H1 (cell line): ENCODE results near the gene ADGRL3. TPM values are rescaled to one million over a fixed set of nuclear protein-coding genes. Genes with fewer than 3 reads are reported as not detected.

Experiments used
- CTCF ChIA-PET: fragments of 300-600 bp; sonication (Branson Sonifier 250); formaldehyde crosslinking; loops from one replicate; lab custom pipeline; 2021; ENCODE audit not compliant: partially characterized antibody; lab: Charles Lee
- POLR2A ChIA-PET: fragments of 300-600 bp; sonication (Branson Sonifier 250); formaldehyde crosslinking; loops from one replicate; lab custom pipeline; 2021; ENCODE audit warnings: inconsistent platforms; ENCODE audit not compliant: partially characterized antibody; lab: Charles Lee
- DNase-seq, 2 experiments: peaks; one replicate each; pipeline versions ENCODE4 v3.0.0 to v3.0.0-alpha.2; 2010 to 2022; ENCODE audit warnings: low spot score in 2 of 2, low read depth in 1 of 2, mixed read lengths in 1 of 2
- FAIRE-seq: peaks from 2 replicates; lab custom pipeline; 2011; peaks lifted over from hg19 to GRCh38; lab: Jason Lieb, UNC
- H2AFZ ChIP-seq: 2 replicates; pipeline ENCODE4 v1.8.1; 2012; ENCODE audit warnings: low read length, inconsistent platforms
- H2AK5ac ChIP-seq: 2 replicates; pipeline ENCODE4 v1.6.1; 2013; ENCODE audit warnings: low read depth, low read length
- H2BK120ac ChIP-seq: replicated peaks from 2 replicates; pipeline ENCODE3; 2013; ENCODE audit warnings: low read depth, low read length, inconsistent platforms
- H2BK12ac ChIP-seq: 2 replicates; pipeline ENCODE4 v1.6.1; 2013; ENCODE audit warnings: low read depth, low read length
- H2BK15ac ChIP-seq: 2 replicates; pipeline ENCODE4 v1.6.1; 2013; ENCODE audit warnings: low read length
- H2BK20ac ChIP-seq: 2 replicates; pipeline ENCODE4 v1.6.1; 2013; ENCODE audit warnings: low read length
- H2BK5ac ChIP-seq: 2 replicates; pipeline ENCODE4 v1.6.1; 2013; ENCODE audit warnings: low read depth, low read length
- H3K14ac ChIP-seq: 2 replicates; pipeline ENCODE4 v1.6.1; 2013; ENCODE audit warnings: inconsistent platforms; ENCODE audit not compliant: insufficient read length
- H3K18ac ChIP-seq: 2 replicates; pipeline ENCODE4 v1.6.1; 2013; ENCODE audit warnings: low read length; ENCODE audit errors: extremely low read depth
- H3K23ac ChIP-seq: 2 replicates; pipeline ENCODE4 v1.6.1; 2013; ENCODE audit warnings: inconsistent platforms; ENCODE audit not compliant: insufficient read length
- H3K23me2 ChIP-seq: 2 replicates; pipeline ENCODE4 v1.6.1; 2013; ENCODE audit warnings: low read depth, low read length
- H3K27ac ChIP-seq: 2 replicates; pipeline ENCODE4 v1.6.1; 2011; ENCODE audit warnings: low read depth, low read length, inconsistent platforms
- H3K27me3 ChIP-seq, 4 experiments: replicated peaks in 1 of 4; 1 replicate in 1 of 4; 2 replicates in 3 of 4; pipeline versions ENCODE4 v1.6.1 to v1.8.1; 2011 to 2013; ENCODE audit warnings: low read length in 3 of 4, mild to moderate bottlenecking in 3 of 4, inconsistent platforms in 2 of 4, mixed read lengths in 2 of 4, moderate library complexity in 1 of 4; ENCODE audit not compliant: control insufficient read depth in 3 of 4, insufficient read depth in 3 of 4; ENCODE audit errors: extremely low read depth in 1 of 4
- H3K36me3 ChIP-seq, 4 experiments: 2 replicates each; pipeline versions ENCODE4 v1.6.1 to v1.8.1; 2011 to 2013; ENCODE audit warnings: mild to moderate bottlenecking in 4 of 4, low read length in 3 of 4, moderate library complexity in 2 of 4, control low read depth in 1 of 4, inconsistent platforms in 1 of 4; ENCODE audit not compliant: insufficient read depth in 4 of 4, control insufficient read depth in 2 of 4
- H3K4ac ChIP-seq: replicated peaks from 2 replicates; pipeline ENCODE3; 2013; ENCODE audit warnings: low read length, low read depth, mixed read lengths, inconsistent platforms; ENCODE audit not compliant: insufficient read length
- H3K4me1 ChIP-seq, 4 experiments: replicated peaks in 1 of 4; 1 replicate in 1 of 4; 2 replicates in 3 of 4; pipeline versions ENCODE4 v1.6.1 to v1.8.1; 2011 to 2013; ENCODE audit warnings: low read length in 3 of 4, inconsistent platforms in 2 of 4, mixed read lengths in 1 of 4; ENCODE audit not compliant: insufficient read depth in 4 of 4, control insufficient read depth in 3 of 4
- H3K4me2 ChIP-seq, 2 experiments: 2 replicates each; pipeline versions ENCODE4 v1.6.1 to v1.8.1; 2011 to 2013; ENCODE audit warnings: low read depth in 2 of 2, low read length in 2 of 2, control low read depth in 1 of 2, inconsistent platforms in 1 of 2, mild to moderate bottlenecking in 1 of 2; ENCODE audit not compliant: insufficient read depth in 1 of 2
- H3K4me3 ChIP-seq, 4 experiments: fragments of 200-600, 300-600 bp in 1 of 4; sonication (generic), shearing (Covaris generic), sonication (Bioruptor Twin) in 1 of 4; 2 replicates each; pipeline versions ENCODE4 v1.5.1 to v1.8.1; 2011 to 2016; ENCODE audit warnings: low read length in 4 of 4, low read depth in 3 of 4, control low read depth in 2 of 4, inconsistent platforms in 2 of 4, mild to moderate bottlenecking in 2 of 4, mixed read lengths in 1 of 4, moderate library complexity in 1 of 4; ENCODE audit not compliant: insufficient read depth in 2 of 4; ENCODE audit errors: extremely low read depth in 1 of 4
- H3K56ac ChIP-seq: replicated peaks from 2 replicates; pipeline ENCODE3; 2013; ENCODE audit warnings: low read depth, mild to moderate bottlenecking, mixed read lengths, low read length, inconsistent platforms; ENCODE audit not compliant: insufficient read length
- H3K79me1 ChIP-seq: 2 replicates; pipeline ENCODE4 v1.6.1; 2013; ENCODE audit warnings: low read depth, low read length, control low read depth
- H3K79me2 ChIP-seq, 2 experiments: 2 replicates each; pipeline versions ENCODE4 v1.6.1 to v1.8.1; 2012 to 2013; ENCODE audit warnings: low read length in 2 of 2, mild to moderate bottlenecking in 2 of 2, inconsistent platforms in 1 of 2; ENCODE audit not compliant: insufficient read depth in 2 of 2, control insufficient read depth in 1 of 2
- H3K9ac ChIP-seq, 4 experiments: replicated peaks in 1 of 4; 1 replicate in 1 of 4; 2 replicates in 3 of 4; pipeline versions ENCODE4 v1.6.1 to v1.8.1; 2011 to 2013; ENCODE audit warnings: low read depth in 3 of 4, low read length in 3 of 4, control low read depth in 2 of 4, mild to moderate bottlenecking in 2 of 4, moderate library complexity in 2 of 4, inconsistent platforms in 1 of 4; ENCODE audit errors: extremely low read depth in 1 of 4
- H3K9me3 ChIP-seq, 2 experiments: 2 replicates each; pipeline versions ENCODE4 v1.6.1 to v1.8.1; 2012 to 2013; ENCODE audit warnings: mild to moderate bottlenecking in 2 of 2, moderate library complexity in 2 of 2, control low read depth in 1 of 2, inconsistent platforms in 1 of 2, low read depth in 1 of 2, low read length in 1 of 2, mixed read lengths in 1 of 2; ENCODE audit not compliant: insufficient read depth in 2 of 2
- H4K20me1 ChIP-seq, 2 experiments: replicated peaks in 1 of 2; 2 replicates each; pipeline versions ENCODE3 to v1.8.1; 2011 to 2013; ENCODE audit warnings: inconsistent platforms in 2 of 2, low read length in 2 of 2, mild to moderate bottlenecking in 1 of 2; ENCODE audit not compliant: insufficient read depth in 2 of 2, control insufficient read depth in 1 of 2
- H4K5ac ChIP-seq: 2 replicates; pipeline ENCODE4 v1.6.1; 2013; ENCODE audit warnings: low read length, low read depth, mixed read lengths, inconsistent platforms; ENCODE audit not compliant: insufficient read length
- H4K8ac ChIP-seq: 2 replicates; pipeline ENCODE4 v1.8.0; 2013; ENCODE audit warnings: mild to moderate bottlenecking, moderate library complexity, low read length, inconsistent platforms; ENCODE audit not compliant: insufficient read depth; ENCODE audit errors: extremely low read depth
- H4K91ac ChIP-seq: replicated peaks from 2 replicates; pipeline ENCODE3; 2013; ENCODE audit warnings: low read length, mixed read lengths, inconsistent platforms; ENCODE audit not compliant: insufficient read length
- BACH1 ChIP-seq: IDR thresholded peaks from 2 replicates; pipeline ENCODE4 v1.6.1; 2012; ENCODE audit warnings: low read length, improper control_type of control experiment
- POLR2A ChIP-seq, 2 experiments: IDR thresholded peaks; 1 replicate in 1 of 2; 2 replicates in 1 of 2; pipeline ENCODE4 v1.6.1; 2011; ENCODE audit warnings: low read depth in 2 of 2, low read length in 2 of 2, mild to moderate bottlenecking in 2 of 2; ENCODE audit errors: control extremely low read depth in 1 of 2
- polyA plus RNA-seq, 7 experiments: library from polyadenylated mRNA; depleted of rRNA in 3 of 7; stranded (reverse) in 5 of 7; unstranded in 2 of 7; fragments of >200 nt in 5 of 7; fragments of 200-250 nt in 2 of 7; gene quantifications; 1 replicate in 5 of 7; 2 replicates in 1 of 7; 4 replicates in 1 of 7; pipeline versions ENCODE4 v1.2.1 to v1.2.3, GENCODE V29; 2011 to 2013; ENCODE audit warnings: missing spikeins in 2 of 7, mixed read lengths in 2 of 7
- total RNA-seq: library from RNA; stranded (reverse); fragmentation: NEBNext Ultra II Directional; extraction: Animal tissue kit (Norgen Biotek cat#: 25700); gene quantifications from 2 replicates; pipeline ENCODE4 v1.2.1, GENCODE V29; 2021

Gene ADGRL3
- total and polyA plus RNA-seq, 2 of the 8 experiments (the other 6 are each of a cell fraction or from before 2014, with no cell fraction given) = 6.6 to 13.0 TPM

DNA sequence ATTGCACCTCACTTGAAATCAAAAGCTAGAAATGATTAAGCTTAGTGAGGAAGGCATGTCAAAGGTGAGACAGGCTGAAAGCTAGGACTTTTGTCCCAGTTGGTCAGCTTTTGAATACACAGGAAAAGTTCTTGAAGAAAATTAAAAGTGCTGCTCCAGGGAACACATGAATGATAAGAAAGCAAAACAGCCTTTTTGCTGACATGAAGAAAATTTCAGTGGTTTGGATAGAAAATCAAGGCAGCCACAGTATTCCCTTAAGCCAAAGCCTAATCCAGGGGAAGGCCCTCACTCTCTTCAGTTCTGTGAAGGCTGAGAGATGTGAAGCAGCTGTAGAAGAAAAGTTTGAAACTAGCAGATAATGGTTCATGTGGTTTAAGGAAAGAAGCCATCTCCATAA lies 150.8 kb downstream of the ADGRL3 start:
- H3K36me3 ChIP-seq = no peaks in the 10 kb centered on the region
- no peak for DNase-seq
- no peak for TF ChIP-seq POLR2A (IDR thresholded peaks at IDR 0.05; ENCODE audit: control extremely low read depth in 1 of 2, low read depth in 2 of 2, low read length in 2 of 2)
- no peak for TF ChIP-seq BACH1

More for the DNA sequence above, 150.8 kb downstream of the ADGRL3 start:
- Histone ChIP-seq H4K20me1 (no peaks in the 10 kb centered on the region), H4K8ac (no peak overlapping the region), H3K18ac (no peak overlapping the region), H3K4me2 (no peak overlapping the region), H2BK20ac (no peak overlapping the region), H3K79me1 (no peaks in the 10 kb centered on the region), H3K4ac (no peak overlapping the region), H2BK15ac (no peak overlapping the region), H2AK5ac (no peak overlapping the region), H3K27me3 (no peaks in the 10 kb centered on the region), H3K4me3 (no peak overlapping the region), H4K5ac (no peak overlapping the region), H3K27ac (no peak overlapping the region), H3K23ac (no peak overlapping the region), H3K4me1 (peaks cover 0 to 5% (median 0%) of the 10 kb centered on the region in 4 experiments; a peak in 1 of 7 replicates), H3K79me2 (no peaks in the 10 kb centered on the region), H2BK5ac (no peak overlapping the region), H3K56ac (no peak overlapping the region), H4K91ac (no peak overlapping the region), H3K9ac (no peak overlapping the region), H2BK12ac (no peak overlapping the region), H2BK120ac (no peak overlapping the region), H3K23me2 (no peaks in the 10 kb centered on the region), H3K9me3 (no peaks in the 10 kb centered on the region), H2AFZ (no peak overlapping the region), H3K14ac (no peak overlapping the region)
- FAIRE-seq = no peak
- ChIA-PET POLR2A (no interaction called here), CTCF (interaction anchor here (0.7 kb wide), 1 partner anchor 53 kb away, joined by 3 read pairs; no protein-coding TSS in a partner anchor)
